Stimulated activated naive B cell treated with anti-CD40 and anti-IgM and Interleukin-4, amounts not matched to agents 10 μg/mL and 1 μg/mL and 100 μg/mL, for 72 hours (primary cell): ENCODE measurements around the gene FBLN2.

Experiments
- ATAC-seq, 2 donors: fragments of 150-1000 bp; cut with Tn5 transposase; replicated peaks; 2 replicates each; pipeline ENCODE4 v1.10.0; 2021; ENCODE audit warnings: moderate library complexity in 1 of 2
- DNase-seq: peaks from one replicate; pipeline ENCODE4 v3.0.0; 2021
- H3K27ac Mint-ChIP-seq: one replicate; pipeline ENCODE4 v1.8.0; 2022; ENCODE audit warnings: mild to moderate bottlenecking, mixed read lengths
- H3K27me3 Mint-ChIP-seq, 2 donors: one replicate each; pipeline ENCODE4 v1.8.0; 2022; ENCODE audit warnings: mixed read lengths in 2 of 2
- H3K36me3 Mint-ChIP-seq, 2 donors: one replicate each; pipeline ENCODE4 v1.8.0; 2022; ENCODE audit warnings: mixed read lengths in 2 of 2, mild to moderate bottlenecking in 1 of 2
- H3K4me1 Mint-ChIP-seq, 2 donors: one replicate each; pipeline ENCODE4 v1.8.0; 2022; ENCODE audit warnings: mixed read lengths in 2 of 2, mild to moderate bottlenecking in 1 of 2
- H3K4me3 Mint-ChIP-seq, 2 donors: one replicate each; pipeline ENCODE4 v1.8.0; 2022; ENCODE audit warnings: mild to moderate bottlenecking in 2 of 2, mixed read lengths in 2 of 2, moderate library complexity in 1 of 2
- H3K9me3 Mint-ChIP-seq, 2 donors: one replicate each; pipeline ENCODE4 v1.8.0; 2022; ENCODE audit warnings: mixed read lengths in 2 of 2, mild to moderate bottlenecking in 1 of 2

FBLN2 gene

GRCh38 chr3:13532631-13533030 lies 16.3 kb upstream of the FBLN2 start:
- Mint-ChIP-seq H3K36me3 (no peaks in the 10 kb centered on the region), H3K4me1 (peaks cover 5 to 7% of the 10 kb centered on the region in 2 donors), H3K27me3 (peaks cover 41 to 48% of the 10 kb centered on the region in 2 donors), H3K9me3 (peaks cover 0 to 3% of the 10 kb centered on the region in 2 donors), H3K4me3 (no peak overlapping the region), H3K27ac (no peak overlapping the region)
- DNase-seq (no peak), ATAC-seq (no peak)

- Mint-ChIP-seq H3K4me3 (no peak overlapping the region), H3K36me3 (no peaks in the 10 kb centered on the region), H3K9me3 (peaks cover 0 to 3% of the 10 kb centered on the region in 2 donors), H3K27me3 (peaks cover 43 to 50% of the 10 kb centered on the region in 2 donors), H3K4me1 (peaks cover 5 to 7% of the 10 kb centered on the region in 2 donors), H3K27ac (no peak overlapping the region)
- ATAC-seq (no peak), DNase-seq (no peak)
Observed at GRCh38 chr3:13533885-13534301, 15.0 kb upstream of the FBLN2 start.

GRCh38 chr3:13535526-13535875 lies 13.4 kb upstream of the FBLN2 start:
- H3K9me3 Mint-ChIP-seq: peaks cover 0 to 3% of the 10 kb centered on the region in 2 donors
- H3K27me3 Mint-ChIP-seq: peaks cover 41 to 51% of the 10 kb centered on the region in 2 donors
- DNase-seq (no peak), ATAC-seq (no peak)
- H3K4me3 Mint-ChIP-seq: no peak overlapping the region
- H3K27ac Mint-ChIP-seq: no peak overlapping the region
- H3K36me3 Mint-ChIP-seq: no peaks in the 10 kb centered on the region
- peaks cover 5% of the 10 kb centered on the region in 2 donors for H3K4me1 Mint-ChIP-seq

- Mint-ChIP-seq H3K27ac (no peak overlapping the region), H3K27me3 (peaks cover 43 to 51% of the 10 kb centered on the region in 2 donors), H3K36me3 (no peaks in the 10 kb centered on the region), H3K4me1 (peaks cover 5% of the 10 kb centered on the region in 2 donors), H3K9me3 (peaks cover 2 to 3% of the 10 kb centered on the region in 2 donors), H3K4me3 (no peak overlapping the region)
- DNase-seq: no peak
- no peak for ATAC-seq
Observed at GRCh38 chr3:13535905-13536304, 13.0 kb upstream of the FBLN2 start.

GRCh38 chr3:13536432-13536831 lies 12.5 kb upstream of the FBLN2 start:
- DNase-seq: no peak
- Mint-ChIP-seq H3K36me3 (no peaks in the 10 kb centered on the region), H3K9me3 (peaks cover 3 to 5% of the 10 kb centered on the region in 2 donors), H3K27ac (no peak overlapping the region), H3K27me3 (peaks cover 47 to 51% of the 10 kb centered on the region in 2 donors), H3K4me1 (peaks cover 5% of the 10 kb centered on the region in 2 donors), H3K4me3 (no peak overlapping the region)
- ATAC-seq: no peak

- H3K4me3 Mint-ChIP-seq: no peak overlapping the region
- peaks cover 3 to 5% of the 10 kb centered on the region in 2 donors for H3K9me3 Mint-ChIP-seq
- peaks cover 47 to 51% of the 10 kb centered on the region in 2 donors for H3K27me3 Mint-ChIP-seq
- no peaks in the 10 kb centered on the region for H3K36me3 Mint-ChIP-seq
- H3K4me1 Mint-ChIP-seq: peaks cover 5% of the 10 kb centered on the region in 2 donors
- ATAC-seq (no peak), DNase-seq (no peak)
- H3K27ac Mint-ChIP-seq: no peak overlapping the region
Observed at GRCh38 chr3:13536832-13537231, 12.1 kb upstream of the FBLN2 start.

- no peaks in the 10 kb centered on the region for H3K36me3 Mint-ChIP-seq
- H3K4me1 Mint-ChIP-seq: peaks cover 5% of the 10 kb centered on the region in 2 donors
- DNase-seq (no peak), ATAC-seq (no peak)
- H3K27me3 Mint-ChIP-seq: peaks cover 47 to 51% of the 10 kb centered on the region in 2 donors
- H3K27ac Mint-ChIP-seq: no peak overlapping the region
- peaks cover 5% of the 10 kb centered on the region in 2 donors for H3K9me3 Mint-ChIP-seq
- no peak overlapping the region for H3K4me3 Mint-ChIP-seq
Observed at GRCh38 chr3:13537244-13537908, 11.5 kb upstream of the FBLN2 start.

- DNase-seq: no peak
- Mint-ChIP-seq H3K4me1 (peaks cover 5% of the 10 kb centered on the region in 2 donors), H3K36me3 (no peaks in the 10 kb centered on the region), H3K27me3 (peaks cover 47 to 50% of the 10 kb centered on the region in 2 donors), H3K27ac (no peak overlapping the region), H3K9me3 (peaks cover 5% of the 10 kb centered on the region in 2 donors), H3K4me3 (no peak overlapping the region)
- ATAC-seq: no peak
Observed at GRCh38 chr3:13537909-13538296, 11.0 kb upstream of the FBLN2 start.

GRCh38 chr3:13538520-13539291 lies 10.2 kb upstream of the FBLN2 start:
- no peak overlapping the region for H3K27ac Mint-ChIP-seq
- no peak overlapping the region for H3K4me3 Mint-ChIP-seq
- ATAC-seq (no peak), DNase-seq (no peak)
- peaks cover 5% of the 10 kb centered on the region in 2 donors for H3K9me3 Mint-ChIP-seq
- no peaks in the 10 kb centered on the region for H3K36me3 Mint-ChIP-seq
- H3K4me1 Mint-ChIP-seq: peaks cover 5% of the 10 kb centered on the region in 2 donors
- peaks cover 42 to 46% of the 10 kb centered on the region in 2 donors for H3K27me3 Mint-ChIP-seq

GRCh38 chr3:13539292-13539638 lies 9.7 kb upstream of the FBLN2 start:
- DNase-seq (no peak), ATAC-seq (no peak)
- no peaks in the 10 kb centered on the region for H3K36me3 Mint-ChIP-seq
- peaks cover 42 to 46% of the 10 kb centered on the region in 2 donors for H3K27me3 Mint-ChIP-seq
- no peak overlapping the region for H3K27ac Mint-ChIP-seq
- H3K4me1 Mint-ChIP-seq: peaks cover 6 to 11% of the 10 kb centered on the region in 2 donors
- peaks cover 5% of the 10 kb centered on the region in 2 donors for H3K9me3 Mint-ChIP-seq
- no peak overlapping the region for H3K4me3 Mint-ChIP-seq

GRCh38 chr3:13539671-13540070 lies 9.3 kb upstream of the FBLN2 start:
- Mint-ChIP-seq H3K27ac (no peak overlapping the region), H3K9me3 (peaks cover 5% of the 10 kb centered on the region in 2 donors), H3K27me3 (peaks cover 42 to 47% of the 10 kb centered on the region in 2 donors), H3K36me3 (no peaks in the 10 kb centered on the region), H3K4me1 (peaks cover 10 to 15% of the 10 kb centered on the region in 2 donors), H3K4me3 (no peak overlapping the region)
- DNase-seq (no peak), ATAC-seq (no peak)

GRCh38 chr3:13540297-13540995 lies 8.5 kb upstream of the FBLN2 start:
- H3K27me3 Mint-ChIP-seq: peaks cover 41 to 50% of the 10 kb centered on the region in 2 donors

GRCh38 chr3:13541691-13542090 lies 7.2 kb upstream of the FBLN2 start:
- peaks cover 5% of the 10 kb centered on the region in 2 donors for H3K9me3 Mint-ChIP-seq
- DNase-seq (no peak), ATAC-seq (no peak)
- peaks cover 11 to 19% of the 10 kb centered on the region in 2 donors for H3K4me1 Mint-ChIP-seq
- H3K27ac Mint-ChIP-seq: no peak overlapping the region
- peaks cover 37 to 39% of the 10 kb centered on the region in 2 donors for H3K27me3 Mint-ChIP-seq
- no peaks in the 10 kb centered on the region for H3K36me3 Mint-ChIP-seq
- H3K4me3 Mint-ChIP-seq: no peak overlapping the region

More at GRCh38 chr3:13540297-13540995, 8.5 kb upstream of the FBLN2 start:
- no peak overlapping the region for H3K27ac Mint-ChIP-seq
- peaks cover 15 to 21% of the 10 kb centered on the region in 2 donors for H3K4me1 Mint-ChIP-seq
- no peak for ATAC-seq
- H3K36me3 Mint-ChIP-seq: no peaks in the 10 kb centered on the region
- no peak for DNase-seq
- H3K9me3 Mint-ChIP-seq: peaks cover 5% of the 10 kb centered on the region in 2 donors
- H3K4me3 Mint-ChIP-seq: no peak overlapping the region

- no peak overlapping the region for H3K4me3 Mint-ChIP-seq
- H3K27me3 Mint-ChIP-seq: peaks cover 32 to 35% of the 10 kb centered on the region in 2 donors
- no peak for ATAC-seq
- DNase-seq: no peak
- H3K27ac Mint-ChIP-seq: no peak overlapping the region
- H3K9me3 Mint-ChIP-seq: peaks cover 5% of the 10 kb centered on the region in 2 donors
- no peaks in the 10 kb centered on the region for H3K36me3 Mint-ChIP-seq
- H3K4me1 Mint-ChIP-seq: peaks cover 10 to 15% of the 10 kb centered on the region in 2 donors
Observed at GRCh38 chr3:13542142-13542541, 6.8 kb upstream of the FBLN2 start.
